ENCODE data around the gene CD22.

Gene CD22

GRCh38 chr19:35315883-35316282 lies 13.1 kb upstream of the CD22 start:
- TF ChIP-seq TAF1 (IDR thresholded peaks at IDR 0.05; ENCODE audit: borderline replicate concordance, low read depth, low read length) (no peak), POLR2A (IDR thresholded peaks at IDR 0.05; ENCODE audit: low read depth, low read length) (no peak), POLR2AphosphoS5 (IDR thresholded peaks at IDR 0.05; ENCODE audit: low read depth, low read length) (no peak)
- no peak for FAIRE-seq
- no peak for DNase-seq (ENCODE audit: insufficient read length)

- TF ChIP-seq POLR2AphosphoS5 (IDR thresholded peaks at IDR 0.05; ENCODE audit: low read depth, low read length) (no peak), POLR2A (IDR thresholded peaks at IDR 0.05; ENCODE audit: low read depth, low read length) (no peak), TAF1 (IDR thresholded peaks at IDR 0.05; ENCODE audit: borderline replicate concordance, low read depth, low read length) (no peak)
- DNase-seq (ENCODE audit: insufficient read length), result no peak
- FAIRE-seq, result no peak
Observed at GRCh38 chr19:35316560-35316959, 12.4 kb upstream of the CD22 start.

- peak; percentile 40 for FAIRE-seq
- TF ChIP-seq POLR2A (IDR thresholded peaks at IDR 0.05; ENCODE audit: low read depth, low read length) (no peak), TAF1 (IDR thresholded peaks at IDR 0.05; ENCODE audit: borderline replicate concordance, low read depth, low read length) (no peak), POLR2AphosphoS5 (IDR thresholded peaks at IDR 0.05; ENCODE audit: low read depth, low read length) (no peak)
Observed at GRCh38 chr19:35317464-35318043, 11.4 kb upstream of the CD22 start.

GRCh38 chr19:35318679-35319448 lies 10.1 kb upstream of the CD22 start:
- DNase-seq (ENCODE audit: insufficient read length), result peak; percentile 13
- FAIRE-seq, result peak; percentile 48
- TF ChIP-seq TAF1 (IDR thresholded peaks at IDR 0.05; ENCODE audit: borderline replicate concordance, low read depth, low read length) (no peak), POLR2A (IDR thresholded peaks at IDR 0.05; ENCODE audit: low read depth, low read length) (no peak), POLR2AphosphoS5 (IDR thresholded peaks at IDR 0.05; ENCODE audit: low read depth, low read length) (no peak)

More at GRCh38 chr19:35317464-35318043, 11.4 kb upstream of the CD22 start:
- no peak for DNase-seq (ENCODE audit: insufficient read length)

- TF ChIP-seq POLR2A (IDR thresholded peaks at IDR 0.05; ENCODE audit: low read depth, low read length), result no peak
- no peak for TF ChIP-seq TAF1 (IDR thresholded peaks at IDR 0.05; ENCODE audit: borderline replicate concordance, low read depth, low read length)
- no peak for TF ChIP-seq POLR2AphosphoS5 (IDR thresholded peaks at IDR 0.05; ENCODE audit: low read depth, low read length)
- peak; percentile 72 for FAIRE-seq
- DNase-seq (ENCODE audit: insufficient read length), result no peak
Observed at GRCh38 chr19:35320065-35320713, 8.8 kb upstream of the CD22 start.

GRCh38 chr19:35321291-35321690 lies 7.7 kb upstream of the CD22 start:
- TF ChIP-seq POLR2AphosphoS5 (IDR thresholded peaks at IDR 0.05; ENCODE audit: low read depth, low read length) (no peak), TAF1 (IDR thresholded peaks at IDR 0.05; ENCODE audit: borderline replicate concordance, low read depth, low read length) (no peak), POLR2A (IDR thresholded peaks at IDR 0.05; ENCODE audit: low read depth, low read length) (no peak)
- DNase-seq (ENCODE audit: insufficient read length) (no peak), FAIRE-seq (no peak)

- TF ChIP-seq POLR2A (IDR thresholded peaks at IDR 0.05; ENCODE audit: low read depth, low read length), result no peak
- no peak for TF ChIP-seq TAF1 (IDR thresholded peaks at IDR 0.05; ENCODE audit: borderline replicate concordance, low read depth, low read length)
- no peak for TF ChIP-seq POLR2AphosphoS5 (IDR thresholded peaks at IDR 0.05; ENCODE audit: low read depth, low read length)
- FAIRE-seq (no peak), DNase-seq (ENCODE audit: insufficient read length) (no peak)
Observed at GRCh38 chr19:35322014-35322413, 7.0 kb upstream of the CD22 start.

- DNase-seq (ENCODE audit: insufficient read length), result no peak
- no peak for TF ChIP-seq POLR2AphosphoS5 (IDR thresholded peaks at IDR 0.05; ENCODE audit: low read depth, low read length)
- FAIRE-seq, result peak; percentile 27
Observed at GRCh38 chr19:35327642-35328041, 1.3 kb upstream of the CD22 start.

GRCh38 chr19:35329323-35329722 lies 336 bp downstream of the CD22 start:
- peak; percentile 19 for DNase-seq (ENCODE audit: insufficient read length)

GRCh38 chr19:35330475-35330874 lies 1.5 kb downstream of the CD22 start:
- TF ChIP-seq TAF1 (IDR thresholded peaks at IDR 0.05; ENCODE audit: borderline replicate concordance, low read depth, low read length), result 0 out of 2 replicates have a peak, but pooled peaks have one; percentile 54
- TF ChIP-seq POLR2A (IDR thresholded peaks at IDR 0.05; ENCODE audit: low read depth, low read length), result peak; percentile 67
- TF ChIP-seq POLR2AphosphoS5 (IDR thresholded peaks at IDR 0.05; ENCODE audit: low read depth, low read length), result peak; percentile 69
- FAIRE-seq (peak; percentile 98), DNase-seq (ENCODE audit: insufficient read length) (no peak)

More at GRCh38 chr19:35329323-35329722, 336 bp downstream of the CD22 start:
- FAIRE-seq, result no peak
- TF ChIP-seq TAF1 (IDR thresholded peaks at IDR 0.05; ENCODE audit: borderline replicate concordance, low read depth, low read length), result no peak
- TF ChIP-seq POLR2A (IDR thresholded peaks at IDR 0.05; ENCODE audit: low read depth, low read length), result no peak
- no peak for TF ChIP-seq POLR2AphosphoS5 (IDR thresholded peaks at IDR 0.05; ENCODE audit: low read depth, low read length)

GRCh38 chr19:35331551-35332214 lies 2.7 kb downstream of the CD22 start:
- FAIRE-seq, result peak; percentile 88

More at GRCh38 chr19:35331551-35332214, 2.7 kb downstream of the CD22 start:
- DNase-seq (ENCODE audit: insufficient read length), result no peak
- TF ChIP-seq POLR2A (IDR thresholded peaks at IDR 0.05; ENCODE audit: low read depth, low read length) (peak; percentile 47), POLR2AphosphoS5 (IDR thresholded peaks at IDR 0.05; ENCODE audit: low read depth, low read length) (peak; percentile 49), TAF1 (IDR thresholded peaks at IDR 0.05; ENCODE audit: borderline replicate concordance, low read depth, low read length) (no peak)
